NB4 (cell line): Measurements from ENCODE around the gene MCAT.

Experiments
- MAX ChIP-seq: IDR thresholded peaks from 2 replicates; pipeline ENCODE4 v1.6.1; 2011; ENCODE audit warnings: low read depth, low read length
- MYC ChIP-seq: IDR thresholded peaks from 2 replicates; pipeline ENCODE4 v1.6.1; 2011; ENCODE audit warnings: low read depth, low read length
- POLR2A ChIP-seq: IDR thresholded peaks from 2 replicates; pipeline ENCODE4 v1.6.1; 2011; ENCODE audit warnings: mild to moderate bottlenecking; ENCODE audit not compliant: insufficient read length; ENCODE audit errors: extremely low read depth
- TF ChIP-seq, protein P1 (sequence below): IDR thresholded peaks from one replicate; pipeline ENCODE4 v1.5.1; 2012; ENCODE audit warnings: low read depth, low read length

DNA sequence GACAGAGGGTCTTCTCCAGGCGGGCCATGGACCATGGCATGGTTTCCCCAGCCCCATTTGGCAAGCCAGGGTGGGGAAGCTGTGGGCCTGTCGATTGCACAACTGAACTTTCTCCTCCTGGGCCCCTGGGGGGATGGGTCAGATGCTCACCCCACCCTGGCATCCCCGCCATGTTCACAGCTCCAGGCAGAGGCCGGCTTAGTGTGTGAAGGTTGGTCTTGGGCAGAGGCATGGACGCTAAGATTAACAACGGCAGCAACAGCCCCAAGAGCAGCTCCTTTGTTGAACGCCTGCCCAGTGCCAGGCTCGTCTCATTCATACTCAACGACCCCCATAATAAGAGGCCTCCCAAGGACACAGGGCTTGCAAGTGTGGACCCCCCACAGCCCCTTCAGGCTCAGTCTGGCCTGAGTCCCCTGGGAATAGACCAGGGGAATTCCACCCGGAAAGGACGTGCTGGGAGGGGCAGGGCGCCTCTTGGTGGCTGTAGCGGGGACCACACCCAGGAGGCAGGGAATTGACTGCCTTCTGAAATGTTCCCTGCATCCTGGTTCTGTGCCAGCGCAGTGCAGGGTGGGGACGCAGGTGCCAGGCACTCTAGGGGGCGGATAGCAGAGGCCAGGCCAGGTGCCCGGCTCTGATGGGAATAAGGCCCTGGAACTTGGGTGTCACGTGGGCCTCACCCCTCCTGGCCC is 16.4 kb upstream of the MCAT start:
- no peak for TF ChIP-seq POLR2A
- TF ChIP-seq, protein P1, sequence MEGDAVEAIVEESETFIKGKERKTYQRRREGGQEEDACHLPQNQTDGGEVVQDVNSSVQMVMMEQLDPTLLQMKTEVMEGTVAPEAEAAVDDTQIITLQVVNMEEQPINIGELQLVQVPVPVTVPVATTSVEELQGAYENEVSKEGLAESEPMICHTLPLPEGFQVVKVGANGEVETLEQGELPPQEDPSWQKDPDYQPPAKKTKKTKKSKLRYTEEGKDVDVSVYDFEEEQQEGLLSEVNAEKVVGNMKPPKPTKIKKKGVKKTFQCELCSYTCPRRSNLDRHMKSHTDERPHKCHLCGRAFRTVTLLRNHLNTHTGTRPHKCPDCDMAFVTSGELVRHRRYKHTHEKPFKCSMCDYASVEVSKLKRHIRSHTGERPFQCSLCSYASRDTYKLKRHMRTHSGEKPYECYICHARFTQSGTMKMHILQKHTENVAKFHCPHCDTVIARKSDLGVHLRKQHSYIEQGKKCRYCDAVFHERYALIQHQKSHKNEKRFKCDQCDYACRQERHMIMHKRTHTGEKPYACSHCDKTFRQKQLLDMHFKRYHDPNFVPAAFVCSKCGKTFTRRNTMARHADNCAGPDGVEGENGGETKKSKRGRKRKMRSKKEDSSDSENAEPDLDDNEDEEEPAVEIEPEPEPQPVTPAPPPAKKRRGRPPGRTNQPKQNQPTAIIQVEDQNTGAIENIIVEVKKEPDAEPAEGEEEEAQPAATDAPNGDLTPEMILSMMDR = peak; percentile 37
- TF ChIP-seq MYC = no peak
- no peak for TF ChIP-seq MAX
